Measurements from ENCODE around the gene C11orf21. TPM values are rescaled to one million over a fixed set of nuclear protein-coding genes. Genes with fewer than 3 reads are reported as not detected.

The C11orf21 gene
- total RNA-seq, 4 donors from 2014 or later: 1.1 to 9.9 (median 1.3) TPM; not detected in 1

- Histone ChIP-seq H3K36me3 (no peaks in the 10 kb centered on the region), H3K4me1 (peaks cover 0 to 38% (median 20%) of the 10 kb centered on the region in 4 donors), H3K27ac (peak overlapping the region; percentile 55 to 77 (median 64)), H3K27me3 (no peaks in the 10 kb centered on the region), H3K9me3 (no peaks in the 10 kb centered on the region), H3K4me3 (peak overlapping the region in 1 of 4 donors; percentile 3)
- TF ChIP-seq, protein P1, sequence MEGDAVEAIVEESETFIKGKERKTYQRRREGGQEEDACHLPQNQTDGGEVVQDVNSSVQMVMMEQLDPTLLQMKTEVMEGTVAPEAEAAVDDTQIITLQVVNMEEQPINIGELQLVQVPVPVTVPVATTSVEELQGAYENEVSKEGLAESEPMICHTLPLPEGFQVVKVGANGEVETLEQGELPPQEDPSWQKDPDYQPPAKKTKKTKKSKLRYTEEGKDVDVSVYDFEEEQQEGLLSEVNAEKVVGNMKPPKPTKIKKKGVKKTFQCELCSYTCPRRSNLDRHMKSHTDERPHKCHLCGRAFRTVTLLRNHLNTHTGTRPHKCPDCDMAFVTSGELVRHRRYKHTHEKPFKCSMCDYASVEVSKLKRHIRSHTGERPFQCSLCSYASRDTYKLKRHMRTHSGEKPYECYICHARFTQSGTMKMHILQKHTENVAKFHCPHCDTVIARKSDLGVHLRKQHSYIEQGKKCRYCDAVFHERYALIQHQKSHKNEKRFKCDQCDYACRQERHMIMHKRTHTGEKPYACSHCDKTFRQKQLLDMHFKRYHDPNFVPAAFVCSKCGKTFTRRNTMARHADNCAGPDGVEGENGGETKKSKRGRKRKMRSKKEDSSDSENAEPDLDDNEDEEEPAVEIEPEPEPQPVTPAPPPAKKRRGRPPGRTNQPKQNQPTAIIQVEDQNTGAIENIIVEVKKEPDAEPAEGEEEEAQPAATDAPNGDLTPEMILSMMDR (IDR thresholded peaks at IDR 0.05): no peak
- no peak for TF ChIP-seq POLR2A (IDR thresholded peaks at IDR 0.05)
- peak; percentile 43 to 58 (median 50) for DNase-seq
These were observed 4.2 kb upstream of the C11orf21 start for GRCh38 chr11:2305788-2306451.

- H3K4me3 ChIP-seq: peak overlapping the region in 1 of 4 donors; percentile 3
- DNase-seq: peak; percentile 89 to 94 (median 90)
- no peaks in the 10 kb centered on the region for H3K9me3 ChIP-seq
- TF ChIP-seq, protein P1 (IDR thresholded peaks at IDR 0.05): peak; percentile 84 to 91 (median 89)
- no peak for TF ChIP-seq POLR2A (IDR thresholded peaks at IDR 0.05)
- peak overlapping the region; percentile 1 to 77 (median 64) for H3K27ac ChIP-seq
- peaks cover 0 to 44% (median 21%) of the 10 kb centered on the region in 4 donors for H3K4me1 ChIP-seq
- H3K36me3 ChIP-seq: no peaks in the 10 kb centered on the region
- no peaks in the 10 kb centered on the region for H3K27me3 ChIP-seq
These were observed 3.5 kb upstream of the C11orf21 start for GRCh38 chr11:2305140-2305778.

GRCh38 chr11:2304506-2305139 is 2.9 kb upstream of the C11orf21 start:
- TF ChIP-seq POLR2A (IDR thresholded peaks at IDR 0.05): no peak
- TF ChIP-seq, protein P1 (IDR thresholded peaks at IDR 0.05): no peak
- Histone ChIP-seq H3K27me3 (no peaks in the 10 kb centered on the region), H3K4me3 (no peak overlapping the region), H3K36me3 (no peaks in the 10 kb centered on the region), H3K4me1 (peaks cover 0 to 45% (median 21%) of the 10 kb centered on the region in 4 donors), H3K27ac (peak overlapping the region; percentile 1 to 79 (median 66)), H3K9me3 (no peaks in the 10 kb centered on the region)
- peak in 2 of 3 donors; percentile 43 to 46 for DNase-seq

GRCh38 chr11:2303627-2304505 is 2.1 kb upstream of the C11orf21 start:
- peak; percentile 12 to 43 (median 43) for DNase-seq
- peaks cover 0 to 45% (median 21%) of the 10 kb centered on the region in 4 donors for H3K4me1 ChIP-seq
- H3K9me3 ChIP-seq: no peaks in the 10 kb centered on the region
- H3K27me3 ChIP-seq: no peaks in the 10 kb centered on the region
- no peaks in the 10 kb centered on the region for H3K36me3 ChIP-seq
- H3K27ac ChIP-seq: peak overlapping the region in 2 of 4 donors; percentile 56 to 79
- TF ChIP-seq, protein P1 (IDR thresholded peaks at IDR 0.05): no peak
- TF ChIP-seq POLR2A (IDR thresholded peaks at IDR 0.05): no peak
- H3K4me3 ChIP-seq: no peak overlapping the region
